Measurements from ENCODE around the gene NEDD4L.

NEDD4L gene

DNA sequence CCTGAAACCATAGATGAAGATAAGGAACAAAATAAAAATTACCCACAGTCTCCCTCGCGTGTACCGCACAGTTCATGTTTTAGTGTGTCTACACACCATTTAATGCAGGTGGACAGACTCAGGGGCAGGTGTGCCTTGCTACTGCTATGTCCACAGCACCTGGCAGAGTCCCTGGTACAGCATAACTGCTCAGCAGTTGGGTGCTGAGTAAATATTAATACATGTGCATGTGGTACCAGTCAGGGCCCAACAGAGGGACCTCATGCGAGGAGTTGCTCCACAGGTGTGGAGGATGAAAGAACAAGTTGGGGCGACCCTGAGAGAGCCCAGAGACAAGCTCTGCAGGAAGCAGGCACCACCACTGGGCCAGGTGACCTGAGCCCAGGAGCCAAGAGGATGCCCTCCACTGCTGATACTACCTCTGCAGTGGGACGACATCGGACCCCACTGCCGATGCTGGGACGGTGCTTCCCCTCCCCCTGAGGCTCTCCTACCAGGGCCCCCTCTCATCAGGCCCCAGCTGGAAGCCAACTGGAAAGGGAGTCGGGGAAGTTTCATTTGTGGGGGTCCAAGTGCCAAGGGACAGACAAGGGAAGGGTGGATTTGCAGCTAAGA is 100.8 kb downstream of the NEDD4L start:
- DNase-seq, result no peak
- Histone ChIP-seq H3K4me3 (ENCODE audit: low read depth, low read length) (no peak overlapping the region), H3K9me3 (ENCODE audit: severe bottlenecking) (no peaks in the 10 kb centered on the region), H3K27ac (no peak overlapping the region), H3K27me3 (ENCODE audit: insufficient read depth, low read depth, severe bottlenecking) (no peaks in the 10 kb centered on the region), H3K36me3 (peaks cover 9% of the 10 kb centered on the region)
- TF ChIP-seq, protein P1, sequence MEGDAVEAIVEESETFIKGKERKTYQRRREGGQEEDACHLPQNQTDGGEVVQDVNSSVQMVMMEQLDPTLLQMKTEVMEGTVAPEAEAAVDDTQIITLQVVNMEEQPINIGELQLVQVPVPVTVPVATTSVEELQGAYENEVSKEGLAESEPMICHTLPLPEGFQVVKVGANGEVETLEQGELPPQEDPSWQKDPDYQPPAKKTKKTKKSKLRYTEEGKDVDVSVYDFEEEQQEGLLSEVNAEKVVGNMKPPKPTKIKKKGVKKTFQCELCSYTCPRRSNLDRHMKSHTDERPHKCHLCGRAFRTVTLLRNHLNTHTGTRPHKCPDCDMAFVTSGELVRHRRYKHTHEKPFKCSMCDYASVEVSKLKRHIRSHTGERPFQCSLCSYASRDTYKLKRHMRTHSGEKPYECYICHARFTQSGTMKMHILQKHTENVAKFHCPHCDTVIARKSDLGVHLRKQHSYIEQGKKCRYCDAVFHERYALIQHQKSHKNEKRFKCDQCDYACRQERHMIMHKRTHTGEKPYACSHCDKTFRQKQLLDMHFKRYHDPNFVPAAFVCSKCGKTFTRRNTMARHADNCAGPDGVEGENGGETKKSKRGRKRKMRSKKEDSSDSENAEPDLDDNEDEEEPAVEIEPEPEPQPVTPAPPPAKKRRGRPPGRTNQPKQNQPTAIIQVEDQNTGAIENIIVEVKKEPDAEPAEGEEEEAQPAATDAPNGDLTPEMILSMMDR (IDR thresholded peaks at IDR 0.05; ENCODE audit: low read depth, low read length), result no peak

DNA sequence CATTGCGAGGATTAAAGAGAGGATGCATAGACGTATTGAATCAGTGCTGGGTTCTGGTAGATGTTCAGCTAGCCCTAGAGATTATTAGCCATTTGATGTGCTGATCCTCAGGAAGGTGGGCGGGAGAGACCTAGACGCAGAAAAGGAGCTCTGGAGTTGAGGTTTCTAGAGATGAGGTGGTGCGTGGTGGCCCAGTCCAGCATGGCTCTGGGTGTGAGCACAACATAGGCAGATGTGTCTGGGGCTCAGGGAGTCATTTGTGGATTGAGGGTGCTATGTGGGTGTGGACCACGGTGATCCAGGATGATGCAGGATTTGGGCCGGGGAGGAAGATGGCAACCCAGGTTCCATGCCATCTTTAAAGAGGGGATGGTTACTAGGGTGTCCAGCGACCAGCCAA is 102.1 kb downstream of the NEDD4L start:
- Histone ChIP-seq H3K9me3 (ENCODE audit: severe bottlenecking) (no peaks in the 10 kb centered on the region), H3K4me3 (ENCODE audit: low read depth, low read length) (no peak overlapping the region), H3K27ac (no peak overlapping the region), H3K27me3 (ENCODE audit: insufficient read depth, low read depth, severe bottlenecking) (no peaks in the 10 kb centered on the region), H3K36me3 (peaks cover 9% of the 10 kb centered on the region)
- TF ChIP-seq, protein P1 (IDR thresholded peaks at IDR 0.05; ENCODE audit: low read depth, low read length), result no peak
- DNase-seq, result no peak

DNA sequence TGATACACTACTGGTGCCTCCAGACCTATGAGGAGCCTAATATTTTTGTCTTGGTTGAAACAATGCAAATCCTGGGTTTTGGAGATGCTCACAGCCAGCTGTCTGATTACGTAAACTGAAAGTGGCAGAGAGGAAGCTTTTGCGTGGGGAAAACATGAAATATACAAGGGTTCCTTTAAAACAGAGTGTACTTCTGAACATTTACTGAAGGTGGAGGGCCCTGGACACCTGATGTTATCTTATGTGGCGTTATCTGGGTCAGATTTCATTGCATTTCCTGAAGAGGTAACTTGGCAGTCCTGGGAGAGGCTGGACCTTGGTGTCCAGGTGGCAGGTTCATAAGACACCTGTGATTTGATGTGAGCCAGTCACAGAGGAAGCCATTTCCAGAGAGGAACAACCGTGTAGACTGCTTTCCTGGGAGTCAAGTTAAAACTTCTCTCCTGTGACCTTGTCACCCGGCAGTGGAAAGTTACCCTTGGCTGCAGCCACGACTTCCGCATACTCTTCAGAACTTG is 105.0 kb downstream of the NEDD4L start:
- TF ChIP-seq, protein P1 (IDR thresholded peaks at IDR 0.05; ENCODE audit: low read depth, low read length), result no peak
- no peak for DNase-seq
- H3K4me3 ChIP-seq (ENCODE audit: low read depth, low read length), result no peak overlapping the region
- no peaks in the 10 kb centered on the region for H3K27me3 ChIP-seq (ENCODE audit: insufficient read depth, low read depth, severe bottlenecking)
- no peaks in the 10 kb centered on the region for H3K9me3 ChIP-seq (ENCODE audit: severe bottlenecking)
- H3K36me3 ChIP-seq, result no peaks in the 10 kb centered on the region; the same call in 1 of the 2 replicates
- no peak overlapping the region for H3K27ac ChIP-seq

DNA sequence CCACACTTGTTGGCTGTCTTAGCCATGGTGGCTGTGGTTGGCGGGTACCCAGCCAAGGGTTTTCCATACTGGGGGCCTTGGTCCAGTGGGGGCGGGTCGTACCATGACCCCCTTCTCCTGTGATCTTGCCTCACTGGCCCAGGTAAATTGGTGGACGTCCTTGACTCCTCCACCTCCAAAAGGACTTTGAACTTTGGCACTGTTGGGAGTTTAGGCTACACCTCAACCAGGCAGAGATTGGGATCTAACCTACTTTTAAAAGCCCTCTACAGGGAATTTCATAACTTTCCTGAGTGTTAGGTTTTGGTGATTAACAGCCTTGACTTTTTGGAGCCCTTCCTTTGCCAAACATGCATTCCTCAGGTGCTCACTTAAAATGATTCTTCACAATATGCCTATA is 106.7 kb downstream of the NEDD4L start:
- Histone ChIP-seq H3K9me3 (ENCODE audit: severe bottlenecking) (no peaks in the 10 kb centered on the region), H3K27me3 (ENCODE audit: insufficient read depth, low read depth, severe bottlenecking) (no peaks in the 10 kb centered on the region), H3K4me3 (ENCODE audit: low read depth, low read length) (no peak overlapping the region), H3K36me3 (no peaks in the 10 kb centered on the region; the same call in 1 of the 2 replicates), H3K27ac (no peak overlapping the region)
- no peak for DNase-seq
- TF ChIP-seq, protein P1 (IDR thresholded peaks at IDR 0.05; ENCODE audit: low read depth, low read length), result no peak

DNA sequence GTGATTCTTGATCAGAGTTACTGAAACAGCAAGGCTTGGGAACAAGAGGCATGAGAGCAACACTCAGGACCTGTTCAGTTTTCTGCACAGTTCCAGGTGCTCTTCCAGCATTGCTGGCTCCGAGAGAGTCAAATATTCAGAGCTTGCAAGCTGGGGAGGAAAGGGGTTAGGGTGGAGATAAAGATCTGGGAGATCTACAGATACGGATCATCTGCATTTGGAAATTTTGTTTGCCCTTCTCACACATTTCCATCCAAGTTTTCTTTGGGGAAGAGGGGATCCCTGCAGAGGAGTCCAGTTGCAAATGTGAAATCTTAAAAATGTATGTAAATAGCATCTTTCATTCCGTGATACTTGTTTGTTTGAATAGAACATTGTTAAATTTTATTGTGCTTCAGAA is 108.2 kb downstream of the NEDD4L start:
- no peak overlapping the region for H3K27ac ChIP-seq
- H3K9me3 ChIP-seq (ENCODE audit: severe bottlenecking), result no peaks in the 10 kb centered on the region

More for the DNA sequence above, 108.2 kb downstream of the NEDD4L start:
- H3K27me3 ChIP-seq (ENCODE audit: insufficient read depth, low read depth, severe bottlenecking), result no peaks in the 10 kb centered on the region
- no peaks in the 10 kb centered on the region; the same call in 1 of the 2 replicates for H3K36me3 ChIP-seq
- no peak overlapping the region for H3K4me3 ChIP-seq (ENCODE audit: low read depth, low read length)
- DNase-seq, result no peak
- TF ChIP-seq, protein P1 (IDR thresholded peaks at IDR 0.05; ENCODE audit: low read depth, low read length), result no peak

All from WERI-Rb-1 (cell line).